Measurements from ENCODE around the gene IL16.

- TF ChIP-seq CTCF (IDR thresholded peaks at IDR 0.05) (no peak), POLR2AphosphoS5 (IDR thresholded peaks at IDR 0.05) (no peak)
These were observed 8.3 kb upstream of the IL16 start for GRCh38 chr15:81188354-81188753.

All from breast epithelium (tissue), 3 donors.